ENCODE measurements around the gene SPA17. TPM values are rescaled to one million over a fixed set of nuclear protein-coding genes. Genes with fewer than 3 reads are reported as not detected.

Gene SPA17
- total RNA-seq, 2 donors from 2014 or later = 4.7 to 5.9 TPM

DNA sequence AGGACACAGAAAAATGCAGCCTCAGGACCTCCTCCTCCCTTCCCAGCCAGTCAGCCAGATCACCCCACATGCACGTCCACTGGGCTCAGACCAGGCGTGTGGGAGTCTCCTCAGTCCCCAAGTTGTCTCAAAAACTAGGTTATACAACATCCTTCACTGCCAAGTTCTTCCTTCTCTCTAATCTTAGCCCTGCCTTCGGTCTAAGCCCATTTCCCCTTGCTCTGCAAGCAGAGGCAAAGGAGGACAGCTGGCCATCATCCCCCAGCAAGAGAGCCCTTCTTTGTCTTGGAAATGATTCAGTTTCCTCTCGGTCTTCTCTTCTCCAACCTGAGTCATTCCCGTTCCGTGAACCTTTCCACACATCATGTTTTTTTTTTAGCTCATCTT is 52.0 kb downstream of the SPA17 start:
- H3K27me3 ChIP-seq = no peaks in the 10 kb centered on the region
- DNase-seq (ENCODE audit: low spot score) = no peak
- no peak overlapping the region for H3K4me3 ChIP-seq
- peaks cover 0 to 17% of the 10 kb centered on the region in 2 donors for H3K4me1 ChIP-seq
- H3K27ac ChIP-seq = no peak overlapping the region
- no peaks in the 10 kb centered on the region for H3K9me3 ChIP-seq
- H3K36me3 ChIP-seq = no peaks in the 10 kb centered on the region
- TF ChIP-seq, protein P1, sequence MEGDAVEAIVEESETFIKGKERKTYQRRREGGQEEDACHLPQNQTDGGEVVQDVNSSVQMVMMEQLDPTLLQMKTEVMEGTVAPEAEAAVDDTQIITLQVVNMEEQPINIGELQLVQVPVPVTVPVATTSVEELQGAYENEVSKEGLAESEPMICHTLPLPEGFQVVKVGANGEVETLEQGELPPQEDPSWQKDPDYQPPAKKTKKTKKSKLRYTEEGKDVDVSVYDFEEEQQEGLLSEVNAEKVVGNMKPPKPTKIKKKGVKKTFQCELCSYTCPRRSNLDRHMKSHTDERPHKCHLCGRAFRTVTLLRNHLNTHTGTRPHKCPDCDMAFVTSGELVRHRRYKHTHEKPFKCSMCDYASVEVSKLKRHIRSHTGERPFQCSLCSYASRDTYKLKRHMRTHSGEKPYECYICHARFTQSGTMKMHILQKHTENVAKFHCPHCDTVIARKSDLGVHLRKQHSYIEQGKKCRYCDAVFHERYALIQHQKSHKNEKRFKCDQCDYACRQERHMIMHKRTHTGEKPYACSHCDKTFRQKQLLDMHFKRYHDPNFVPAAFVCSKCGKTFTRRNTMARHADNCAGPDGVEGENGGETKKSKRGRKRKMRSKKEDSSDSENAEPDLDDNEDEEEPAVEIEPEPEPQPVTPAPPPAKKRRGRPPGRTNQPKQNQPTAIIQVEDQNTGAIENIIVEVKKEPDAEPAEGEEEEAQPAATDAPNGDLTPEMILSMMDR (IDR thresholded peaks at IDR 0.05) = no peak

DNA sequence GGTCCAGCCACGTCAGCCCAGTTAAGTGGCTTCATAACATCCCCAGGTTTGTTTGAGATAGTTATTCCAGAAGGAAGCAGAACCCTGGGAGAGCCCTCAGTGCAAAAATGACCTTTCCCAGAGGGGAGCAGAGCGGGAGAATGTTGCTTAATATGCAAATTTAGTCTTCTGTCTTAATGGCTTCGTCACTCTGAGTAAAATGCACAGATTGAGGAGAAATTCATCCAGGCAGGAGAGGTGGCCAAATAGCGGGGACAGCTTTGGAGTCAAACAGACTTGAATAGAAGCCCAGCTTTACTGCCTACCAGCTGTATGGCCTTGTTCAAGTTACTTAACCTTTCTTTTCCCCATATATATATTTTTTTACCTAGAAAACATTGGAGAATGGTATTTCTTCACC is 53.8 kb downstream of the SPA17 start:
- H3K4me3 ChIP-seq = no peak overlapping the region
- H3K27me3 ChIP-seq = no peaks in the 10 kb centered on the region
- no peaks in the 10 kb centered on the region for H3K36me3 ChIP-seq
- TF ChIP-seq, protein P1 (IDR thresholded peaks at IDR 0.05) = no peak
- peaks cover 0 to 17% of the 10 kb centered on the region in 2 donors for H3K4me1 ChIP-seq
- no peaks in the 10 kb centered on the region for H3K9me3 ChIP-seq
- H3K27ac ChIP-seq = no peak overlapping the region
- no peak for DNase-seq (ENCODE audit: low spot score)

DNA sequence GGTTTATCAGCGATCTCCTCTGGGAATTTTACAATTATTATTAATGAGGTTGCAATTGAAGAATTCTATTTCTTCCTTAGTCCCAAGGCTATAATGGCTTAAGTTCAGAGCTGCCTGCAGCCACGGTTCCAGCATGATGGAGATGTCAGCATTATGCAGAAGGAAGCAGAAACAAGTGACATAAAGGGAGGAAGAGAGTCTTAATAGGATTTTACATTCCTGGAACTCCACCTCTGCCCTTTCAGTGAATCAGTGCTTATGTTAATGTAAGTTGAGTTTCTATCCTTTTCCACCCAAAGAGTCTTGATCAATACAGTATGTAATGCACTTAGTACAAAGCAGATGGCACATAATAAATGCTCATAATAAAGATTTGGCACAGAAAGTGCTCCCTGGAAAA is 54.4 kb downstream of the SPA17 start:
- Histone ChIP-seq H3K4me3 (no peak overlapping the region), H3K27ac (no peak overlapping the region), H3K36me3 (no peaks in the 10 kb centered on the region), H3K9me3 (no peaks in the 10 kb centered on the region), H3K27me3 (no peaks in the 10 kb centered on the region), H3K4me1 (peaks cover 0 to 17% of the 10 kb centered on the region in 2 donors)
- TF ChIP-seq, protein P1 (IDR thresholded peaks at IDR 0.05) = no peak
- no peak for DNase-seq (ENCODE audit: low spot score)

DNA sequence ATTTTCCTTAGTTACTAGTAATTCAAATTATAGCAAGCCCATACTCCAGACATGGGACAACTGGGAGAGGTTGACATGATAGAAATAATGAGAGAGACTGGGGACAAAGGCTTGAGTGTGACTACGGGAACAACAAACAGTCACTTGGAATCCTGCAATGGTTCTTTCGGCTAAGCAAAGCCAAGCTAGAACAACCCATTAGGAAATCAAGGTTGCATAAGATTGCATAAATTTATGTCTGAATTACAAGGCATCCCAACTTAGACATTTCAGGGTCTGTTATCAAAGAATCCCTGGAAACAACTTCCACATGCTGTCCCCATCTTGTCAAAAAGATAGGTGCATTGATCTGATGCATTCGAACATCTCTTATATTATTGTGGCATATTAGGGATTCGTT is 55.9 kb downstream of the SPA17 start:
- TF ChIP-seq, protein P1 (IDR thresholded peaks at IDR 0.05) = no peak
- H3K4me3 ChIP-seq = no peak overlapping the region
- no peak for DNase-seq (ENCODE audit: low spot score)
- no peaks in the 10 kb centered on the region for H3K36me3 ChIP-seq
- peaks cover 0 to 17% of the 10 kb centered on the region in 2 donors for H3K4me1 ChIP-seq
- no peaks in the 10 kb centered on the region for H3K27me3 ChIP-seq
- no peak overlapping the region for H3K27ac ChIP-seq
- H3K9me3 ChIP-seq = no peaks in the 10 kb centered on the region

DNA sequence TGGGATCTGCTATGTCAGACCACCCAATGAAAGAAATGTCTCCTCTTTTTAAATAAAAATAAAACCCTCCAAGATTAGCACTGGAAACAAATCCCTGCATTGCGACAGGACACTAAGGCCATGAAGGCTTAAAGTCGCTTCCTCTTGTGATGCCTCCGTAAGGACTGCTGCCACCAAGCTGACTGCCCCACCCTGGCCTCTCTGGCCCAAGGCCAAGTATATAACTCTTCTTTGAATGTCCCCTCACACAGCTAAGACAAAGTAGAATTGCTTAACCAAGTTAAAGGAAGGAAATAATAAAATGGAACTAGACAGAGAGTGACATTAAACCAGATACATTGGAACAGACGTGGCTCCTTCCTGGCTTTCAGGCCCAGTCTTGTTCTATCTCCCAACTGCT is 58.5 kb downstream of the SPA17 start:
- no peaks in the 10 kb centered on the region for H3K36me3 ChIP-seq
- H3K9me3 ChIP-seq = no peaks in the 10 kb centered on the region
- TF ChIP-seq, protein P1 (IDR thresholded peaks at IDR 0.05) = no peak
- H3K4me3 ChIP-seq = no peak overlapping the region
- no peak overlapping the region for H3K27ac ChIP-seq
- H3K4me1 ChIP-seq = no peaks in the 10 kb centered on the region
- H3K27me3 ChIP-seq = no peaks in the 10 kb centered on the region
- DNase-seq (ENCODE audit: low spot score) = no peak

DNA sequence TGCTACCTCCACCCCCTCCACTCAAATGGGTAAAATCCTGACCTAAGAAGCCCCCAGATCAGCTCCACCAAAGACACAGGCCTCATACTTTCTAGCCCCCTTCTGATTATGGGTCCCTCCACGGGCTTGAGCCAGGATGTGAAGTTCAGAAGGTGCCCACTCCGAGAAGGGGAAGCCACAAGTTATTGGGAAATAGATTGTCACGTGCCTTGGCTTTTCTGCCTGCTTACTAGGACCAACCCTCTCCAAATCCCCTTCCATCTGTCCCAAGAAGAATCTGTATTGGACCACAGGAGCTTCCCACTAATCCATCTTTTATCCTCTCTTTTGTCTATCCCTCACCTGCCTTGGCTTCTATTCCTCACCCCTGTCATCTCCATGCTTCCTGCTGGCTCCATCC is 63.0 kb downstream of the SPA17 start:
- TF ChIP-seq, protein P1 (IDR thresholded peaks at IDR 0.05) = no peak
- Histone ChIP-seq H3K4me3 (no peak overlapping the region), H3K36me3 (no peaks in the 10 kb centered on the region), H3K9me3 (no peaks in the 10 kb centered on the region), H3K27me3 (peaks cover 0 to 5% of the 10 kb centered on the region in 2 donors), H3K4me1 (peaks cover 0 to 20% of the 10 kb centered on the region in 2 donors), H3K27ac (no peak overlapping the region)
- DNase-seq (ENCODE audit: low spot score) = no peak
